ENCODE measurements around the gene DYSF. TPM values are rescaled to one million over a fixed set of nuclear protein-coding genes. Genes with fewer than 3 reads are reported as not detected.

DYSF gene
- total RNA-seq, 1 experiment from 2014 or later, result 17.2 TPM

- DNase-seq (ENCODE audit: low read depth in 1 of 2, low spot score in 2 of 2), result peak in 1 of 2 experiments; percentile 37
- H3K36me3 ChIP-seq, result peaks cover 4% of the 10 kb centered on the region; the same call in 1 of the 2 replicates
- no peaks in the 10 kb centered on the region for H3K4me1 ChIP-seq (replicated peaks)
- no peaks in the 10 kb centered on the region for H3K9me3 ChIP-seq (replicated peaks)
- no peak overlapping the region for H3K4me3 ChIP-seq
- H3K27ac ChIP-seq, result no peak overlapping the region
- no peaks in the 10 kb centered on the region for H3K27me3 ChIP-seq (replicated peaks)
These were observed 163.9 kb downstream of the DYSF start for GRCh38 chr2:71617266-71617665.

GRCh38 chr2:71618327-71619113, 165.2 kb downstream of the DYSF start:
- peak in 1 of 2 experiments; percentile 43 for DNase-seq (ENCODE audit: low read depth in 1 of 2, low spot score in 2 of 2)
- H3K36me3 ChIP-seq, result peaks cover 4% of the 10 kb centered on the region; the same call in 1 of the 2 replicates
- H3K9me3 ChIP-seq (replicated peaks), result no peaks in the 10 kb centered on the region
- no peaks in the 10 kb centered on the region for H3K27me3 ChIP-seq (replicated peaks)
- H3K27ac ChIP-seq, result no peak overlapping the region
- H3K4me1 ChIP-seq (replicated peaks), result no peaks in the 10 kb centered on the region
- H3K4me3 ChIP-seq, result no peak overlapping the region

GRCh38 chr2:71619230-71619741, 165.9 kb downstream of the DYSF start:
- Histone ChIP-seq H3K36me3 (peaks cover under 1% of the 10 kb centered on the region; the same call in 1 of the 2 replicates), H3K4me1 (replicated peaks) (no peaks in the 10 kb centered on the region), H3K27ac (no peak overlapping the region), H3K27me3 (replicated peaks) (no peaks in the 10 kb centered on the region), H3K4me3 (no peak overlapping the region), H3K9me3 (replicated peaks) (no peaks in the 10 kb centered on the region)
- peak in 1 of 2 experiments; percentile 39 for DNase-seq (ENCODE audit: low read depth in 1 of 2, low spot score in 2 of 2)

GRCh38 chr2:71620116-71620515, 166.8 kb downstream of the DYSF start:
- no peak overlapping the region for H3K4me3 ChIP-seq
- no peaks in the 10 kb centered on the region for H3K27me3 ChIP-seq (replicated peaks)
- no peaks in the 10 kb centered on the region for H3K9me3 ChIP-seq (replicated peaks)
- no peak overlapping the region for H3K27ac ChIP-seq
- H3K4me1 ChIP-seq (replicated peaks), result no peaks in the 10 kb centered on the region
- DNase-seq (ENCODE audit: low read depth in 1 of 2, low spot score in 2 of 2), result peak in 1 of 2 experiments; percentile 33
- no peaks in the 10 kb centered on the region; the same call in 1 of the 2 replicates for H3K36me3 ChIP-seq

GRCh38 chr2:71620851-71621251, 167.5 kb downstream of the DYSF start:
- H3K36me3 ChIP-seq, result no peaks in the 10 kb centered on the region; the same call in 1 of the 2 replicates
- H3K27ac ChIP-seq, result no peak overlapping the region
- H3K27me3 ChIP-seq (replicated peaks), result no peaks in the 10 kb centered on the region
- H3K9me3 ChIP-seq (replicated peaks), result no peaks in the 10 kb centered on the region
- H3K4me3 ChIP-seq, result no peak overlapping the region
- no peaks in the 10 kb centered on the region for H3K4me1 ChIP-seq (replicated peaks)
- DNase-seq (ENCODE audit: low read depth in 1 of 2, low spot score in 2 of 2), result no peak

GRCh38 chr2:71629273-71629672, 175.9 kb downstream of the DYSF start:
- Histone ChIP-seq H3K4me3 (no peak overlapping the region), H3K27ac (no peak overlapping the region), H3K36me3 (no peaks in the 10 kb centered on the region; the same call in 1 of the 2 replicates), H3K9me3 (replicated peaks) (0 out of 2 replicates have a peak, but pooled peaks cover 4% of the 10 kb centered on the region), H3K27me3 (replicated peaks) (no peaks in the 10 kb centered on the region), H3K4me1 (replicated peaks) (peaks cover 15% of the 10 kb centered on the region)
- no peak for DNase-seq (ENCODE audit: low read depth in 1 of 2, low spot score in 2 of 2)

GRCh38 chr2:71629771-71630453, 176.6 kb downstream of the DYSF start:
- Histone ChIP-seq H3K27me3 (replicated peaks) (no peaks in the 10 kb centered on the region), H3K27ac (no peak overlapping the region), H3K36me3 (no peaks in the 10 kb centered on the region; the same call in 1 of the 2 replicates), H3K4me1 (replicated peaks) (peaks cover 15% of the 10 kb centered on the region), H3K4me3 (no peak overlapping the region), H3K9me3 (replicated peaks) (0 out of 2 replicates have a peak, but pooled peaks cover 4% of the 10 kb centered on the region)
- no peak for DNase-seq (ENCODE audit: low read depth in 1 of 2, low spot score in 2 of 2)

GRCh38 chr2:71630454-71631328, 177.3 kb downstream of the DYSF start:
- Histone ChIP-seq H3K9me3 (replicated peaks) (0 out of 2 replicates have a peak, but pooled peaks cover 4% of the 10 kb centered on the region), H3K4me1 (replicated peaks) (peaks cover 15% of the 10 kb centered on the region), H3K27ac (peak overlapping the region; percentile 30), H3K36me3 (no peaks in the 10 kb centered on the region), H3K27me3 (replicated peaks) (no peaks in the 10 kb centered on the region), H3K4me3 (no peak overlapping the region)
- no peak for DNase-seq (ENCODE audit: low read depth in 1 of 2, low spot score in 2 of 2)

- H3K4me3 ChIP-seq, result peak overlapping the region; percentile 21
These were observed 178.1 kb downstream of the DYSF start for GRCh38 chr2:71631411-71631931.

GRCh38 chr2:71633086-71633485, 179.7 kb downstream of the DYSF start:
- Histone ChIP-seq H3K36me3 (no peaks in the 10 kb centered on the region), H3K27me3 (replicated peaks) (no peaks in the 10 kb centered on the region), H3K4me1 (replicated peaks) (peaks cover 15% of the 10 kb centered on the region), H3K9me3 (replicated peaks) (0 out of 2 replicates have a peak, but pooled peaks cover 4% of the 10 kb centered on the region), H3K27ac (no peak overlapping the region), H3K4me3 (no peak overlapping the region)
- DNase-seq (ENCODE audit: low read depth in 1 of 2, low spot score in 2 of 2), result no peak

More at GRCh38 chr2:71631411-71631931, 178.1 kb downstream of the DYSF start:
- H3K36me3 ChIP-seq, result no peaks in the 10 kb centered on the region
- DNase-seq (ENCODE audit: low read depth in 1 of 2, low spot score in 2 of 2), result peak in 1 of 2 experiments; percentile 63
- peaks cover 15% of the 10 kb centered on the region for H3K4me1 ChIP-seq (replicated peaks)
- H3K27me3 ChIP-seq (replicated peaks), result no peaks in the 10 kb centered on the region
- H3K9me3 ChIP-seq (replicated peaks), result 0 out of 2 replicates have a peak, but pooled peaks cover 4% of the 10 kb centered on the region
- H3K27ac ChIP-seq, result peak overlapping the region; percentile 30

- no peak overlapping the region for H3K4me3 ChIP-seq
These were observed 181.2 kb downstream of the DYSF start for GRCh38 chr2:71634567-71634966.

GRCh38 chr2:71635798-71636197, 182.4 kb downstream of the DYSF start:
- no peak for DNase-seq (ENCODE audit: low read depth in 1 of 2, low spot score in 2 of 2)

More at GRCh38 chr2:71634567-71634966, 181.2 kb downstream of the DYSF start:
- H3K27me3 ChIP-seq (replicated peaks), result no peaks in the 10 kb centered on the region
- no peaks in the 10 kb centered on the region for H3K9me3 ChIP-seq (replicated peaks)
- no peak for DNase-seq (ENCODE audit: low read depth in 1 of 2, low spot score in 2 of 2)
- H3K36me3 ChIP-seq, result no peaks in the 10 kb centered on the region
- no peak overlapping the region for H3K27ac ChIP-seq
- H3K4me1 ChIP-seq (replicated peaks), result peaks cover 15% of the 10 kb centered on the region

GRCh38 chr2:71637168-71637567, 183.8 kb downstream of the DYSF start:
- Histone ChIP-seq H3K4me3 (no peak overlapping the region), H3K27ac (no peak overlapping the region), H3K9me3 (replicated peaks) (no peaks in the 10 kb centered on the region), H3K36me3 (no peaks in the 10 kb centered on the region), H3K4me1 (replicated peaks) (no peaks in the 10 kb centered on the region; the same call in 1 of the 2 replicates), H3K27me3 (replicated peaks) (no peaks in the 10 kb centered on the region)
- no peak for DNase-seq (ENCODE audit: low read depth in 1 of 2, low spot score in 2 of 2)

More at GRCh38 chr2:71635798-71636197, 182.4 kb downstream of the DYSF start:
- H3K36me3 ChIP-seq, result no peaks in the 10 kb centered on the region
- no peak overlapping the region for H3K27ac ChIP-seq
- no peak overlapping the region for H3K4me3 ChIP-seq
- no peaks in the 10 kb centered on the region for H3K9me3 ChIP-seq (replicated peaks)
- H3K27me3 ChIP-seq (replicated peaks), result no peaks in the 10 kb centered on the region
- H3K4me1 ChIP-seq (replicated peaks), result peaks cover 14% of the 10 kb centered on the region
